COR-L47 (cell line): ENCODE results near the gene CAPZB.

Experiments used
- DNase-seq: peaks from one replicate; lab custom pipeline; 2025; lab: John Stamatoyannopoulos, UW

The CAPZB gene

DNA sequence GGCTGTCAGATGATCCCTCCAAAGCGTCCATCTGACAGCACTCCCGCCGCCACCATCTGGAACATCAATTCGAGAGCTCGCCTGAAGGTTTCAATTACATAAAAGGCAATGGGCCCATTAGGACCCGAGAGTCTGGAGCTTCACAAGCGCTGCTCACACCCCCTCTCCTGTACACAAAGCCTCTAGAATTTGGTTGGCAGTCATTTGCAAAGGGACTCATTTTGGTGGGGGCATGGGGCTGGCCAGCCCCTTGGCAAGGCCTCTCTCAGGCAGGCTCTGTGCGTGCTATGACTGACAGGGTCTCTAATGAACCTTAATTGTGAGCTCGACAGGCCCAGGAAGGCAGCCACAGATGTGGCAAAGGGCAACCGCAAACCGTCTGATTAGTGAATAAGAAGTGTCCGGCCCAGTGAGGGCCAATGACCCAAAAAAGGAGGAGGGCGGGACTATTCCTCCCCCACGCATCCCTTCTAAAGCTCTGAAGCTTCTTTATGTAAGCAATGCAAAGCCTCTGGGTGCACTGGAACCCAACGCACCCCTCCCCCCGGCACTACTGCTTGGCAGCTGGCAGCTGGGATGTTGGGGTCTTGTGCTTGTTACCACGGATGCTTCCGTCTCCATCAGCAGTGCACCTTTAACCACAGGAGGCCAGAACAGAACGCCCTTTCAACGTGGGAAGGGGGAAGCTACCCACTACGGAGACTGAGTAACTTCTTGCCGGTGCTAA lies 79.4 kb downstream of the CAPZB start:
- DNase-seq, result no peak

DNA sequence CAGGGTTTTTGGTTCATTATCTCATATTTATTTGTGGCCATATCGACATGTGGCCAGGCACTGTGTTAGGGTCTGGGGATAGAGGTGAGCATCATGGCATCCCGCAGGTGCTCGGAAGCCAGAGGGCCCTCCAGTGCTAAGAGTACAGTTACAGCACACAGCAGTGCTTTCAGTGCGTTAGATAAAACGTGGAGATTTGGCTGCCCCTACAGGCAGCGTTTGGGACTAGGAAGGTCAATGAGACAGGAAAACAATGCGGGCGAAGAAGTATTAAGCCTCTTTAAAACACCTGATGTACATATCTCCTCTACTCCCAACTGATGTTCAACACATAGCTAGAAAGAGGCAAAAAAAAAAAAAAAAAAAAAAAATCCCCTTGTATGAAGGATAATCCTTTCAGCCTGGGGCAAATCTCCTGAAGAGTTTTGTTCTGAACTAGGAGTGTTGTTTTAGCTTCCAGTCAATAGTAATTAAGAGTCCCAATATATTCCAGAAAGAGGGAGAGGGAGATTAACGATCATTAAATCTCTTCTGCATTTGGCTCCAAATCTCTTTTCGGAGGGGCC lies 80.1 kb downstream of the CAPZB start:
- no peak for DNase-seq

DNA sequence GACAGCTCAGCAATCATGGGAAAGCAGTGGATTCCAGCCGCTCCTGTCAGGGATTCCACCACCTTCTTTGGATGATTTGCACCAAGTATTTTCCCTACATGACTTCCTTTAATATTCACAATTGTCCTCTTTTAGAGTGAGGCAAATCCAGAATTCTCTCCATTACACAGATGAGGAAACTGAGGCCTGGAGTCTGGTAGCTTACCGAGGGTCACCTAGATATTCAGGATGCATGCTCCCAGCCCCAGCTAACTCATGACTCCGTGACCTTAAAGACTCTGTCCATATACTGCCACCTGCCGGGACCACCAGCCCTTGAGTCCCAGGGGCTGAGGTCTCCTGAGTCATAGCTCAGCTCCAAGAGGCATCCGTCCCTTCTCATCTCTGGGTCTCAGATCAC lies 80.6 kb downstream of the CAPZB start:
- DNase-seq, result no peak

DNA sequence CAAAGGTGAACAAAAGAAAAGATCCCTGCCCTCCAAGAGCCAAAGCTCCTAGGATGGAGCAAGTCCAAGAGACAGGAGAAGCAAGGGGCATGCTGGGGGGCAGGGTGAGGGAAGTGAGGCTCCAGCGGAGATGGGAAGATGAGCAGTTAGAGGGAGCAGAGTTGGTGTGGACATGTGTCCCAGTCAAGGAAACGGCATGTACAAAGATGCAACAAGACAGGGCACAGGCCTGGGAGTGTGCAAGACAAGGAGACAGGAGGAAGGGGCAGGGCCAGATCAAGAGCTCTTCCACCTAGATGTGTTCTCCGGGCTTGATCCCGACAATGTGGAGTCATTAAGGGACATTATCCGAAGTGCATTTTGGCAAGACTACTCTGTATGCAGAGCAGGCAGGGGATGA lies 82.1 kb downstream of the CAPZB start:
- no peak for DNase-seq

DNA sequence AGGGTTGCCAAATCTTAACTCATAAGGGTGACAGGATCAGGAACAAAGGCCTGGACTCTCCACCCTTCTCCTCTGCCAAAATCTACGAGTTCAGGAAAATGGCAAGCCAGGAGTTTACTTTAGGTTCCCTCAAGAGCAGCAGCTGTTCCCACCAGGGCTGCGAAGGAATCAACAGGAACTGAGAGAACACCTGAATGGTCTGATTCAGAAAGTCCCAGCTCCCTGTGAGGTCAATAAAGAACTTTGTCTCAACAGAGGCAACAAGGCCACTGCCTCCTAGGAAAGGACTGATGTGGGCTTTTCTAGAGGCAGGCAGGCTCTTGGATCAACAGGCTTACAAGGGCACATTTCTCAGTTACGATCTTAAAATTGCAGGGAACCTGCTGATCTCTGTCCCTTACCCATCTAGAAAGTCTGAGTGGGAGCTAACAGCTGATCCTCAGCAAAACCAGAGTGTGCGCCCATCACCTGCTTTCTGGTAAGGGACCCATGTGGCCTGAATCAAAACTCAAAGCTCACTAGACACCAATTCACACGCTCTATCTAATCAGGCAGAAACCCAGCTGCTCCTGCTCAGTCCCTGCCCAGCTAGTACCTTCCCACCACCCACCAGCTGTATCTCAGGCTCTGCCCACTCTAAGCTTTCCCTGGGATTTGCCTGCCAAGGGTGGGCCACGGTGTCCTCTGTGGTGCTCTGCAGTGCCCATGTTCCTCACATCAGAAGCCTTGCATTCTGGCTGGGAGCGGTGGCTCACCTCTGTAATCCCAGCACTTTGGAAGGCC lies 83.1 kb downstream of the CAPZB start:
- DNase-seq, result no peak

DNA sequence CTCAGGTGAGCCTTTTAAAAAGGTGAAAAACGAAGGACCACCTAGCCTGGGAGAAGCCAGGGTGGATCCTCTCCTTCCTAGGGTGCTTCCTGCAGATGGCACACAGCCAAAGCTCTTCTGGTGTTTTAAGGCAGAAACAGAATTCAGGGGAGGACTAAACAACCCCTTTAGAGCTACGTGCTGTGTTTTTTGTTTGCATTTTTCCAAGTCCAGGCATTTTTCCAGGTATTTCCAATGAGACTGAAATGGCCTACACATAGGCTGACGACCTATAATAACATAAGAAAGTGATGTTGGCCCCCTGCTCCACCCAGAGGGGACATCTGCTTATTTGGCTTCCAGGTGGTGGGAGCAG lies 83.8 kb downstream of the CAPZB start:
- DNase-seq, result peak; percentile 77

DNA sequence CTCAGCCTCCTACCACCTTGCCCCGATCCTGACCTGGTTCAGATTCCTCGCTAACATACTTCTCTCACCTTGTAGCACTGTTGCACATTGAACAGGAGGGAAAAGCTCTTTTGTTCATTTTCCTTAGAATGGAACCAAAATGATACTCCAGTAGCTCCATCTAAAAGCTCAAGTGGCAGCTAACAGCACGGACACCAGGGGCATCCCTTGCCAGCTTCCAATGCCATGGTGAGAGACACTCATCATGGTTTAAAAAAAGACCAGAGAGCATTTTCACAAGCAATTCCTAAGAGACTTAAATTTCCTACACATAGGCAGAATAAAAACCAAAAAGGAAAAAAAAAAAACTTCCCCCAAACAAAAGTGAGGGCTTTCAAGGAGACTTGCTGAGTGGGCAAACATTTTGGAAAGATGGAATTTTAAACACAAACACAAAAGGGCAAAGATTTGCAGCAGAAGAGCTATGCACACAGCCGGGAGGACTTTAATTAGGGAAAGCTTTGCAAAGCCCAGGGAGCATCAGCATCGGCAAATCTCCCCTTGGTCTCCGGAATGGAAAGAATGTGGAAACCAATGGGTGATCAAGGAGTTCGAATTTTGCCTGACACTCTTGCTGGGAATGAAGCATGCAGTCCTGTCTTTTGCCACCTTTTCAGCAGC lies 84.3 kb downstream of the CAPZB start:
- DNase-seq, result no peak

DNA sequence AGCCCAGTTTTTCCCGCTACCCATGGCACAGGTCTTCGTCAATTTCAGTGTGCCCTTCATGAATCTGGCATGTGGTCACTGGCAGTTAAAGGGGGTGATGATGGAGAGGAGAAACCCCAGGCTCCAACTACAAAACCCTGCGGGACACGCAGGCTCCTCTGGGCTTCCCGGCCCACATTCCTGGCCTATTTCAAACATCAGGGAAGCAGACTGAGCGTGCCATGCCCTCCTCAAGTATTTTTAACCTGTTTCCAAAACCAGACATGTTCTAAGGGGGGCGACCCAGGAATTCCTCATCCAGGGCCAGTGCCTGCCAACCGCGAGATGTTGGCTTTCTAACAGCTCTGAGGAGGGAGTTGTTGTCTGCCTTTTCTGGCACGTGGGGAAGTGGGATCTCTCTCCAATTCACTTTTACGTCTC lies 85.1 kb downstream of the CAPZB start:
- no peak for DNase-seq

DNA sequence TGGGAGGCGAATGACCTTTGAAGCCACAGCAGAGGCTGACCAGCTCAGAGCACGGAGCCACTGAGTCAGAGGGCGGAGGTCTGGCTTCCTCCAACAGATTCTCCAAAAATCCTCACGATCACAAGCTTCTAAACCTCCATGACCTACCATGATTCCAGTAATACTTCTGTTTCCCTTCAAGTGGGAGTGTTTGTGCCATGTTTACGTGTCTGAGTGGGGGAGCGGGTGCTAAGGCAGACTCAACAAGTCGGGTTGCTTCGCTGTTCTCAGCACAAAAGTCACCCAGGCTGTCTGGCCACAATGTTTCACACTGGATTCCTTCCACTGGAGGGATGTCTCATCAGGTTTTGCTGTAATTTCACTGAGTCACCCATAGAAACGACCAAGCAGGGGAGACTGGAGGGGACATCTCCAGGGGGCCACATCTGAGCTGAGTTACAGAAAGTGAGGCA lies 87.0 kb downstream of the CAPZB start:
- DNase-seq, result no peak

DNA sequence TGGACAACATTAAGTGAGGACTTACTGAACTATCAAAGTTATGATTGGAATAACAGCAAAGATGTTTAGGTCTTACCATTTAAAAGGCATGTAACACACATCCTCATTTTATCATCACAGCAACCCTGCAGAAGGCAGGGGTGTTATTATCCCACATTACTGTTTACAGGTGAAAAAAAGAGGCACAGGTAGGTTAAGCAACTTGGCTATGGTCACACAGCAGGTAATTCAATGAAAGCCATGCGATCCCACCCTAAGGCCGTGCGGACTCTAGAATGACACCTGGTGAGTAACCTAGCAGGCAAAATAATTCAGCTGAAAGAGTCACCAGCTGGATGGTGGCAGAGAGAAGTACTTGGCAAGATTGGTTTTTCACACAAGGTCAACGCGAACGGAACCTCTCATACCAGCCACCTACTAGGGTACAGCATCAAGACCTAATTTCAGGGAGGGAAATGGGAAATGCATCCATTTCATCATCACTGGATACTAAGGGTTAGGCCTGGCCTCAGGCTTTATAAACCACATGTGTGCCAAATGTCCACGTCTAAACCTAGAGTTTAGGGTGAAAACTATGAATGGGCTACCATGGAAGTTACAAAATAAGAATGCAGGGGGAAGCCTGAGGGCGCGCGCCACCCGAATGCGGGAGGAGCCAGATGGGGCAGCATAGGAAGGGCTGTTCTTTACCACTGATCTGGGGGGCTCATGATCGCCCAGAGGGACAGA lies 88.0 kb downstream of the CAPZB start:
- DNase-seq, result no peak

DNA sequence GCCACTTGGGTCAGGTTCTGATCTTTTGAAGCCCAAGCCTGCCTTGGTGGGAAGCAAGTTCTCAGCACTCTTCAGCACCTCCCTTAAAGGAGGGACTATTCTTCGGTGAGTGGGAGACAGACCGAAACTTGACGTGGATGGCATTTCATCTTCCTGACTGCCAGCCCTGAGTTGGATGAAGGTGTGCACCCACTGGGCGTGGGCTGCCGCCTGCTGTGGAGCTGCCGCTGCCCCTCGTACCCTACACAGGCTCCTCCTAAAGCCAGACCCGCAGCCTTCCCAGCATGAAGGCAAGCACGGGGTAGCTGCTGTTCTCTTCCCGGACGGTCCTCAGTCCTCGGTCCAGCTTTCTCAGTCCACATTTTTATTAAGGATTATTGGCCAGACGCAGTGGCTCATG lies 89.1 kb downstream of the CAPZB start:
- DNase-seq, result no peak

DNA sequence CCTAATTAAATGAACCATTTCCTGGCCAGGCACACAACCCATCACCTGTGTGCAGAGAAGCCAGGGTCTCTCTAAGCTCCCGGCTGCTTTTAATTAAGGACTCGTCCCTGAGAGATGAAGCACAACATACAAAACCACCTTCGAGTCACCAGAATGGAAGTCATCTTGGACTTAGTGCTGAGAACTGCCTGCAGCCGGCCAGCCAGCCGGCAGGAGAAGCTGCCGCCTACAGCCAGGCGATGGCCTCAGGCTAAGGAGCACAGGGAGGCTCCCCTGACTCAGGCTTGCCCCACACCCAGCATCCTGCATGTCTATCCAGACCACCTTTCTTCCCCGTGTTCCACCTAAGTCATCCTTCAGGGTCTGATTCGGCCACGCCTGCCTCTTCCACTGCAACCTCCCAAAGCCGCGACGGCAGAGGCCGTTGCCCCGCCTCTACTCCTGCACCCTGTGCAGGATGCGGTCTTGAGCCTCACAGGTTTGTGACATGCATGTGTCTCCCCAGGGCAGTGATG lies 89.6 kb downstream of the CAPZB start:
- DNase-seq, result no peak

DNA sequence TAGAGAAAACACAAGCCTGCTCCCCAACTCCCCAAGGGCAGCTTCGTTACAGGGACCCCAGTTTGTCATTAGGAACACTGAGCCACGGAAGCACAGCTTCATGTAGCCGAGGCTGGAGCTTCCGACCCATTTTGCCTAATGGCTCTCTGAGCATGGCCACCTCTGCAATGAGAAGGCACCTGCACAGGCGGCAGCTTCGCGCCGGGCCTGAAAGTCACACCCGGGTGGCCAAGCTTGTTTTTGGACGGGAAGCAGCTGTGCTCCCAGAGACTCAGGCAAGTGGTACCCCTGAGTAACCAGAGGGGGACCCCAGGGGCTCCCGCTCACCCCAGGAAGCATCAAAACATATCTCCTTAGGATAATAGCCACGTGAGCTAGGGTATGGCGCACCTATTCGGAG lies 92.3 kb downstream of the CAPZB start:
- DNase-seq, result no peak

DNA sequence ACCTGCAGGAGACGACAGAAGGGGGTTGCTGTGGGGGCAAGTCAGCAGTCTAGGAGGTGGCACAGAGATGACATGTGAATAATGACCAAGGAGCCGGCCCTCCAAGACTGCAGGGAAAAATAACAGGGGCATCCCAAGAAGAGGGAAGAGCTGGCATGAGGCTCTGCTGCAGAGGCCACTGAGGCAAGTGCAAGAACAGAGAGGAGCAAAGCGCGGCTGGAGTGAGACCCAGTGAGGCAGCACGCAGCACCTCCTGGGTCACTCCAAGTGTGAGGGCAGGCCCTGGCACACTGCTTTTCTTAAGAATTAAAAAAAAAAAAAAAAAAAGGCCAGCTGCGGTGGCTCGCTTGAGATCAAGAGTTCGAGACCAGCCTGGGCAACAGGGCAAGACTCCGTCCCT lies 93.1 kb downstream of the CAPZB start:
- DNase-seq, result no peak

DNA sequence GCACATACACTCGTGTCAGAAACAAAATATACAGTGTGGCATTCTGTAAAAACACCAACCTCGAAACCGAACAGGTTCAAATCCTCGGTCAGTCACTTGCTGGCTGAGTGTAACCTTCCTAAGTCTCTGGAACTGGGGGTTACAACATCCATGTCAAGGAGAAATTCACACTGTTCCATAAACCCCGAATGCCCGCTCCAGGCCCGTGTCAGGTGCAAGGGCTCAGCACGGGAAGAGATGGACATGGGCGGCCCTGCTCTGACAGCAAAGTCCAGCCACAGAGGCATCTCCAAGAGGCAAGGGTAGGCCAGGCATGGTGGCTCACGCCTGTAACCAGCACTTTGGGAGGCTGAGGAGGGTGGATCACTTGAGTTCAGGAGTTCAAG lies 93.8 kb downstream of the CAPZB start:
- DNase-seq, result no peak

DNA sequence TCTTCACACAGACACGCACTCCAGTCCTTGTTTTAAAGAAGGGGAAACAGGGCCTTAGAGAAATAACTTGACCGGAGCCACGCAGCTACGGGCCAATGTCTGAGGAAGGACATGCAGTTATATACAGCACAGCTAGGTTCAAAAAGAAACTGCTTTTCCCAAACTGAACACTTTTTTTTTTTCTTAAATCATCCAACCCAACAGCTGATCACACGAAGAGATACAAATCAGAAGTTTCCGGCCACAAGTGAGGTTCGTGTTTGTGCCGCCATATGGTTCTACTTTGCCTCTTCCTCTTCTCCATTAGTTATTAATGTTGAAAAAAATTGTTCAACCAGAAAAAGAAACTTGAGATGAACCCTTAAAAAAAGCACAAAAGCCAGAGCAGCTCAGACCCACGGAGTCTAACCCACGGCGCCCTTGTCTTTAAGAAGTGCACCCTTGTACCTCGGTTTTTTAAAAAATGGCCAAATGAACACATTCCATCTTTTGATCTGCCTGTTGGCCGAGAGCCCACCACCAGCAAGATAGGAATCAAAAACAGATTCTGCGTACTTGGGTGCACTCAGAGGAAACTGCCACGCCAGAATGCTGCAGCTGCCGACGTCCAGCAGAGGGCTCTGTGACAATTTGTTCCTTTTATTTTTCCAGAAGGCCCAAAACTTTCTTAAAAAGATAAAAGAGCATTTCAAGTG lies 94.3 kb downstream of the CAPZB start:
- peak; percentile 37 for DNase-seq

DNA sequence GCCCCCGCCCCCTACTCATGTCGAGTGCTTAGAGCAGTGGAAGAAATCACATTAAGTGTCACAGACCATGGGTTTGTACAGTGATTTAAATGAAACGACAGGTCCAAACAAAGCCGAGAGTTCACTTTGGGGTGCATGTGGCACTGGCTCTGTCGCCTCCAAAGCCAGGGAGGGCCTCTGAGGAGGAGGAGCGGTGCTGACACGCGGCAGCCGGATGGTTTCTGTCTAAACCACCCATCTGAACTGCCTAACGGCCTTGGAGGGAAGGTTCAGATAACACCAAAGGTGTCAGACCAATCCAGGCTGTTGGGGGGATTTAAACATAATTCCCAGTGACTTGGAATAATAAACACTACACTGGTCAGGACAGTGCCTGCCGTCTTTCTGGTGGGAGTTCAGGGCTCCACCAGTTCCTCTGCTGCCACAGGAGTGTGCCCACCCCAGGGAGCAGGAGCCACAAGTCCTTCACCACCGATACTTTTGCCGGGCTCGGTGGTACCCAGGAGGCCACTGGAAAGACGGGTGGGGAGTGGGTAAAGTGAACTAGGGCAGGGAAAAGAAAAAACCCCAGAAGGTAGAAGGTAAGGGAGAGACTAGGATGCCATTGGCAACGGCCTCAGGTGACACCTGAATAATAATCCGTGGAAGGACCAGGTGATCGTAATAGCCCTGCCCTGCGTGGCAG lies 95.0 kb downstream of the CAPZB start:
- no peak for DNase-seq

DNA sequence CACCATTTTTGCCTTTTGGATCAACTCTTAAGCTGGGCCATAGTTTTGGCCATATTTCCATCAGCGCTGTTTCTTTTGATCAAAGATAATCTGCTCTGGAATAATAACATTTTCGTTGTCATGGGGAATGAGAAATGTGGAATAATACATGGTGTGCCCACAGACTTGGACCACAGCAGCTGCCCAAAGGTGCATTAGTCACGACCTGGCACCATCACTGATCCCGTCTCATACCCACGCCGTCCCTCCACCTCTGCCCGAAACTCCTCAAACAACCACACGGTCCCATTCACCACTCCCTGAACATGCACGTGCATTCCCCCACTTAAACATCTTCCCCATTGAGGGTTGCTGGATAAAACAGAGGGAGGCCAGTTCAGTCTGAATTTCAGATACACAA lies 96.4 kb downstream of the CAPZB start:
- DNase-seq, result no peak

DNA sequence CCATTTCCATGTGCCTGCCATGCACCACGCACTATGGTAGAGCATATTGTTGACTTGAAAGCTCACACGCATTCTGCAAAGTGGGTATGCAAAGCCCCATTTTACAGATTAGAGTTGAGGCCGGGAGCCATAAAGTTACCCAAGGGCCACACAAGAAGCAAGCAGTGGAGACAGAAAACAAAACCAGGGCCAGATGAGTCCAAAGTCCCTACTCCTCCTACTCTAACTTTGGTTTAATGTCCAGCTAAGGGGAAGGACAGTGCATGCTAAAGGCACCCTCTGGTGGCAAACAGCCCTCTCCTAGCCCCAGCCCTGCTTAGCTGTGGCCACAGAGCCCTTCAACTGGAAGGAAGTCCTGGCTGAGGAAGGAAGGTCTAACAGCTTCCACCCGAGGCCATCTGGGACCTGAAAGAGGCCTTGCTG lies 98.3 kb downstream of the CAPZB start:
- DNase-seq, result no peak

DNA sequence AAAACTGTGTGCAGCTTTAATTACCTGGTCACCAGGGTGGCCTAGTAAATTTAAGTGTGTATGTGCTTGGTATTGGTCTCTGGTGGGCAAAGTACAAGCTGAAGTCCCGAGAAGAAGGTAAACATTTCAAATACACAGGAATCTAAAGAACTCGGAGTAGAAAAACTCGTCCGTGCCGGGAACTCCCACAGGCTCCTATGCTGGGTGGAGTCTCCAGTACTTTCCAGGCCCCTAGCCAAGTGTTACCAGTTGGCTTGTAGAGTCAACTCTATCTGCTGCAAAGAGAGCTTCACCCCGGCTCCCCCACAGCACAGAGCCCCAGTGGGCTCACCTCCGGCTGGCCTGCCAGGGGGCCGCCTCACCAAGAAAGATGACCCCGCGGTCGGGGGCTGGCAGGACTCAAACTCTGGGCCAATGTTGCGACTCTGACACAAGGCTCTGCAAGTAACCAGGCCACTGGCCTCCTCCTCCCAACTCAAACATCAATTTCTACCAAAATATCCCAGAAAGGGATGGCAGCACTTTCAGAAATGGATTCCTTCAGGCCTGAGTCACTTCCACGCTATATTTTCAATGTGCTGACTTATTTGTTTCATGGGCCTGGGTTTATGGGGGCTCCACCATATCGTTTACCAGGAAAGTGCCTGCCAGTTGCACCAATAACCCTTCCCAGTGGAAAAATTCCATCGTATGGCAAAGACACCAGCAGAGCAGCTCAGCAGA lies 99.3 kb downstream of the CAPZB start:
- DNase-seq, result no peak
